HG03039 (cell line): ENCODE data around the gene SLC9C1.

Experiments
- ATAC-seq: cut with Tn5 transposase; IDR thresholded peaks from one replicate; pipeline ENCODE4 v1.9.1; 2021; ENCODE audit warnings: mild to moderate bottlenecking, moderate library complexity; ENCODE audit not compliant: unreplicated experiment

Gene SLC9C1

DNA sequence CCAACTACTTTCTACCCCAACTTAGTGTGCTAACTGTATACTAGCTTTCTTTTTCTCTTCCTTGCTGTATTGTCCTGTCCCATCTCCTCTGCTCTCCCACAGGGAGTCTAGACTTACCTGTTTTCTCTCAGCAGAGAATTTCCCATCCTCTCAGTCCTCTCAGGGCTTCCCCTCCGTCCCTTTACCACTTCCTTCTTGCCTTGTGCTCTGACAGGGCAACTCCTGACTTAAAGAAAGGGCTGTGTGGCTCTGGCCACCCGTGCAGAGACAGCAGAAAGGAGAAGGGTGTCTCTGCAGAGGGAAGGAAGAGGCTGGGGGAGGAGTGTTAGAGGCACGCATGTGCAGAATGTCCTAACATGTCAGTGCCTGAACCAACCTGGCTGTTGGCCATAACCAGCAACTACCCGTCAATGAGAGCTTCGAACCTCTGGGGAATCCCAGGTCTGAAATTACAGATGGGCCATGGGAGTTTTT, 161.0 kb downstream of the SLC9C1 start, which contains the start of gene GCSAM:
Gene GCSAM (minus strand): TSS at position 274 of the 474 bp plus-strand sequence. CDS start 128 bp downstream, at position 146.
- peak; percentile 71 for ATAC-seq

DNA sequence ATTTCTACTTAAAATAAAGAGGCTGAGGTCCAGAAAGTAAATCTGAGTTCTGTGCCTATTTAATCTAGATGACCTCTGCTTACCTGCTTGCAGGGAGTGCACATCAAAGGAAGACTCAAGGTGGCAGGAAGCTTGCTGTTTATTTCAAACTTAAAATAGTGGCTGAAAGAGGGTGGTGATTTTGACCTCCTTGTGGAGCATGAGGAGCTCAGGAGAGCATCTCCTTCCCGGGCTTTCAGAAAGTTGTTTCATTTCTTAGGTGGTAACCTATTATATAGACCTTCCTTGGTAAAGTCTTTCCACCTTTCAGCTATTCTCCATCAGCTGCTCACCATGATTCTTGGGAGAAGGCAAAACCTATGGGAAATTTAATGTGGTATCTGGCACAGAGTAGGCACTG, 161.5 kb downstream of the SLC9C1 start:
- no peak for ATAC-seq

DNA sequence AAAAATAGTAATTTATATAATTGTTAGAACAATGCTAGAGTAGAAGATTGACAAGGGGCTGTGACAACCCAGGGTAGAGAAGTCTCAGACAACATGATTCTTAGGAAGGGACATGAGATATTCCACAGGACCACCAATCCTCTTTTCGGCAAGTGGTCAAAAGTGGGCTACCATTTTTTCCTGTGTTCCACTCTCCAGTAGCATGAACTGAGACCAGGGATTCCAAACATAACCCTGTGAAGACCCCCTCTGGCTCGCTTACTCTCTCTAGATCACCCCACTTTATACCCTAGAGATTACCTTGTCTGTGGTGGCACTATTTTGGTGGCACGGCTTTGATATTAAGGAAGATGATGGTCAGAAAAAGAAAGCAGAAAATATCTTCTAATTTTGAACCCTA, 161.9 kb downstream of the SLC9C1 start:
- ATAC-seq, result no peak

DNA sequence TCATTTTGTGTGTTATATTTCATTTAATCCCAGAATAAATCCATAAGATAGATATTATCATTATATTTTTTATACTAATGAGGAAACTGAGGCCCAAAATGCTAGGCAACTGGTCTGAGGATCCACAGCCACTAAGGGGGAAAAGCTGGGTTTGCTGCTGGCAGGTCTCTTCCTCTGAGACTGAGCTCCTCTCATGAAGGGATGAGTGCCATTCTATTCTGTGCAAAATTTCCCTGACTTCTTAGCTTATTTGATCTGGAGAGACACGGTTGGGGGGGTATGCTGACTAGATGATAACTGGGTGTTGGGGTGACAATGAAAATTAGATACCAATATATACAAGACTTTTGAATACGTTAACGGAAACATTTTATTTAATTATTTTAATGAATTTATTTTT, 162.9 kb downstream of the SLC9C1 start:
- ATAC-seq, result no peak

DNA sequence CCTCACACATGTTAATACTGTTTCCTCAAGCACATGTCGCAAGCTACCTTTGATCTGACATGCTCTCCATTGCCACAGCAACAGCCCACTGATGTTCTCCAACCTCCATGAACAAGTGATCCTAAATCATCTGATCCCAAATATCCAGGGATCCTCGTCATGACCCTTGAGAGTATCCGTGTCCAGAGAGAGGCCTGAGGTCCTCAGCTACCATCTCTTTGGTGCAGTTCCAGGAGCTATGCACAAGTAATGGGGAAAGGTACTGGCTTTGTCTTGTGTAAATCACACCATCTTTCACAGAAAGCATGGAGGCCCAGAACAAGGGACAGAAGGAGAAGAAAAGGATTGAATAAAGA, 163.4 kb downstream of the SLC9C1 start:
- ATAC-seq, result no peak

DNA sequence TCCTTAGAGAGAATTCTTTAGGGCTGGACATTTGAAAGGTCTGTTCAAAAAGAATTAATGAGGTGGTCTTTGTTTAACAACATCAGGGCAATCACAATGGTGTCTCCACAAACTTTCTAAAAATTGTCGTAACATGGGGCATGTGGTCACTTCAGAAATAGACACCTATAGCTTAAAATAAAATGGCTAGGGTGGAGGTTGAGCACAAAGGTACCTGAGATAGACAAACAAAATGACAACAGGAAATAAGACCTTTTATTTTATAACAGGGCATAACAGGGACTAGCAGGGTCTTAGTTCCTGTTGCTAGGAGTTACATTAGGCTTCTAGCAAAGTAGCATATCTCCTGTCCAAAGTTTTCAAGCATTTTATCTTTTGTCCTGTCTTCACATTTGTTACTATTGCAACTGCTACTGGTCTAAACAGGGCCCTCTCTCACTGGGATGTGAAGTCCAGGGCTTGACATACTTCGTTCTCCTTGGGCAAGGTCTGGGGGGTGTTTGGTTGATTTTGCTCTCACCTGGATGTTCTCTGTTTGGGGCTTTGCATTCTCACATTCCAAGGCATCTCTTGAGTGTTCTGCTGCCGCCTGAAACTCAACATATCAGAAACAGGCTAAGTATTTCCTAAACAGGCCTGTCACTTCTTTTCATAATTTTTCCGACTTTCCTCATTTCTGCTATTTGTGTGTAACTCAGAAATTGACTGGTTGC, 163.9 kb downstream of the SLC9C1 start:
- ATAC-seq, result no peak

DNA sequence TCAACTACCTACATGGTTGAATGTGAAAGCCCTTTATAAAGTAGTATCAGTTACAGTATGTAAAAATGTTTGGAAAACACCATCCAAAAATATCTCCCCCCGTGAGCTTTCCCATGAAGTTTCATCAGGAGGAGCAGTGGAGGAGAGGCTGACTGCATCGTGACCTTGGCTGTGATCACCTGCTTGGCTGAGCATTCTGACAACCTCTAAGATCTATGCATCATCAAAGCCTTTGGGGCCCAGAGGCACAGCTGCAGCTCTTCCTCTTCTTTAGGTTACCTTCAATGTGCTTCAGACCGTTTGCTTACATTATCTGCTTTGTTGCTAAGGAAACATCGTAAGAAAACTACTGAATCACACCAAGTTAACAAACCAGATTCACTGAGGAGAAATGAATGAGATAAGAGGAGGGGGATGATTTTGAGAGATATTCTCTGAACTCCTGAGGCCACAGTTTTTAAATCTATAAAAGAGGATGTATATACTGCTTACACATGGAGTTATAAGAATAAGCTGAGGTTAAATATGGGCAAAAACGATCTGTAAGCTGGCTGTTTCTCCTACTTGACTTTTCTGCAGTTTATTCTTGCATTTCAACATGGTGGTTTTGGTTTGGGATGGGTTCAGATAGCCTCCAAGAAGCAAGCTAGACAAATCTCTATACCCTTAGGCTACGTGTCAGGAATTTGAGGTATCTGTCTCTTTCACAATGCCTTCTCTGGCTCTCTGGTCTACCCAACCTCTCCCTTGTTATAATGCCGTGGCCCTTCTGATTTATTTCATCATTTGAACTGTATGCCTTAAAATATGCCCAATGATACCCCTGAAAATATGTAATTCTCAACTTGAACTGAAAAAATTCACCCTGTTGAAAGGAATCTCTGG, 164.9 kb downstream of the SLC9C1 start:
- peak; percentile 40 for ATAC-seq

DNA sequence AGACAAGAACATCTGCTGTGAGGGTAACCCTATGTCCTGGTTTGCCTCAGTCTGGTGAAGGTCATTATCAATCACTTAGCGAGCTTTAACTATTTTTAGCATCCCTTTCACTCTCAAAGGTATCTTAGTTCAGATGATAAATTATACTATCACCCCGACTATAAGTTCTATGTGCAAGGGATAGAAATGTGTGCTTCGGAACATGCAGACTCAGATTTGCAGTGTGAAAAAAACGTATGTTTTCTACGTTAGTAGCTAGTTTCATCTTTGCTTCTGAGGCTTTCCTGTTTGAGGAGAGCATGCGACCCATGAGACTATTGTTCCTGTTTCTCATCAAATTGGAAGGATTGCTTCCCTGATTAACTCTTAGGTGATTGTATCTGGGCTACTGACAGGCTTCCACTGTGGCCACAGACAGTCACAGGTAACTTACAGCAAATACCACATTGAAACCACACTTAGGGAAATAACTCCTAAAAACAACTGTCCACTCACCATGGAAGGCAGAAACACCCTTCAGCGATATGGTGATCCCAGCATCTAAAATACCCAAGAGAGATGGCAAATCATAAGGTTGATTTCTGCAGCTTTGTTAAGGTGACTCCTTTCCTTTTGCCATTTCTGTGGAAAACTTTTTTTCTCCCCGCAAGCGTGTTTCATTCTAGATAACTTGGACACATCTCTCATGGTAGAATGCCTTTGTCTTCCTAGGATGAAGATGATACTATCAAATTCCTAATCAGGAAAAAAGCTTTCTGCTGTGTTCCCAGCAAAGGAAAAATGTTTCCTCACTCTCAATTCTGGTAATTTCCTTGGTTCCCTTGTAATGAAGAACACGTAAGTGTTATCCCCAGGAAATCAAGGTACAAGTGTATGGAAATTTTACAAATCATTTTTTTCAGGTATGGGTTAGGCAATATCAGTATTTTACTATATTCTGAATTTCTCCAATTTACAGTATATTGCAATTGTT, 166.2 kb downstream of the SLC9C1 start:
- no peak for ATAC-seq

DNA sequence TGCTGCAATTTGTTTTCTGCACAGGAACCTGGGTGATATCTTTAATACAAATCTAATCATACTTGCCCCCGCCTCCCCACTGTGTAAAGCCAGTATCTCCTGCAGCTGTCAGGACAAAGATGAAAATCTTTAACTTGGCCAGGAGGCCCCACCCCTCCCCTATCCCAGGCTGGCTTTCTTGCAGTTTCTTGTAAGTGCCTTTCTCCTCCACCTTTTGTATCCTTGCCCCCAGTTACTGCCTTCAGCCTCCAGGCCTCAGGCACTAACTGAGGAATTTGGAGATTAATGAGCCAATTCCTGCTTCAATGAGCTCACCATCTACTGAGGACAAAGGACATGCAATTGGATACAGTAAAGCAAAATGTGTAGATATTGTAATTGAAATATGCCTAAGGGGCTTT, 167.5 kb downstream of the SLC9C1 start:
- no peak for ATAC-seq

DNA sequence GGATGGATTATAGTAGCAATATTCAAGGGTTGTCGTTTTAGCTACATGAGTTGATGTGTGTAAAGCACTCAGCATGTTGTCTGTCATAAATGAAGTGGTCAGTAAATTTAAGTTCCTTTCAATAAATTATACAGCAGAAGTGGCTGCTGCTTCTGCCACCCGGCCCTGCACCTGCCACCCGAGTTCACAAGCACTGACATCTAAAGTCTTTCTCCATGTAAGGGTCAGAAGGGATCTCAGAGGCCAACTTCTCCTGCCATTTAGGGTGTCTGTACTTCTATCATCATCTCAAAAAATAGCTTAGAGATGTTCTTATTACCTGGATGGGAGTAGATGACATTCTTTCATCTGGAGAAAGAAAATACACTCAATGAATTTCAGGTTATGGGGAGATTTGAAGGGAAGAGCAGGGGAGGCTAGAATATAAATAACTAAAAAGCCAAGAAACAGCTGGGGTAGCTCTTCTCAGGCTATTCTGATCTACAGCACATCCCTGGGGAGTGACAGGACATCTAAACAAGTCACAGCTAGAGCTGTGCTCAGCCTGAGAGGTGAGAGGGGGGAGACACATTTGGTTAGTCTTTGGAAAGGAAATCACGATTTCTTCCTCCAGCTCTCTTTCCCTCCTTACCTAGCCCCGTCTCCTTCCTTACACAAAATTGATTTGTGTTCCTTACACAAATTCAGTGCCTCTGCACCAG, 169.0 kb downstream of the SLC9C1 start:
- ATAC-seq, result no peak

DNA sequence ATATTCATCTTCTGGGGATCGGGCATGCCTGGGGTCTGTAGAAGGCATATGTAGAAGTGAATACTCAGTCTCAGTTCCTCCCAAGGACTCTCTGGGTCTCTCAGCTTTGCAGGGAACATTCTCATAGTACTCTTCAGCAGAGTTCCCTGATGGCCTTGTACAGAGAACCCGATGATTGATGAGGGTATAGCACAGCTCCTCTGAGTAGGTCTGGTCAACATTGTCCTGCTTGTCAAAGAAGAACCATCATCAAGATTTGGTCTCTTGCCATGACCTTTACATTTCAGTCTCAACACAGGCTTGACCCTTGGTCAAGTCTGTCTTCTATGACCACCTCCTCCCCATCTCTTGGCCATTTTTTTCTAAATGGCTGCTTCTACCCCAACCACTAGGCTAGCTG, 170.5 kb downstream of the SLC9C1 start:
- no peak for ATAC-seq

DNA sequence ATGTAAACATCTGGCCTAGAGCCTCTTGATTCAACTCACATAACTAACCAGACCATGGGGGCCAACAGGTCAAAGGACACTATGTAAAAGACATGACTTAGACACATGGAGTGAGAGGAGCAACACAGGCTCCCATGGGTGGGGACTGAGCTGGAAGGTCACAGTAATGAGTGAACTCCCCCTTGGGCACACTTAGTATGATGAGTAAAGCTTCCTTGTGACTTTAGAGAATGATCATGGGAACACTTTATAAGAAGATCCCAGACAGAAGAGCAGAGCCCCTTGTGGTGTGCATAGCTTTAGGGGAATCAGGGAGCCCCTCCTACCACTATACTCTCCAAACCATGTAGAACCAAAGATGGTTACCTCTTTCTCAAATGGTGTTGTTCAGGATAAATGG, 171.1 kb downstream of the SLC9C1 start:
- no peak for ATAC-seq

DNA sequence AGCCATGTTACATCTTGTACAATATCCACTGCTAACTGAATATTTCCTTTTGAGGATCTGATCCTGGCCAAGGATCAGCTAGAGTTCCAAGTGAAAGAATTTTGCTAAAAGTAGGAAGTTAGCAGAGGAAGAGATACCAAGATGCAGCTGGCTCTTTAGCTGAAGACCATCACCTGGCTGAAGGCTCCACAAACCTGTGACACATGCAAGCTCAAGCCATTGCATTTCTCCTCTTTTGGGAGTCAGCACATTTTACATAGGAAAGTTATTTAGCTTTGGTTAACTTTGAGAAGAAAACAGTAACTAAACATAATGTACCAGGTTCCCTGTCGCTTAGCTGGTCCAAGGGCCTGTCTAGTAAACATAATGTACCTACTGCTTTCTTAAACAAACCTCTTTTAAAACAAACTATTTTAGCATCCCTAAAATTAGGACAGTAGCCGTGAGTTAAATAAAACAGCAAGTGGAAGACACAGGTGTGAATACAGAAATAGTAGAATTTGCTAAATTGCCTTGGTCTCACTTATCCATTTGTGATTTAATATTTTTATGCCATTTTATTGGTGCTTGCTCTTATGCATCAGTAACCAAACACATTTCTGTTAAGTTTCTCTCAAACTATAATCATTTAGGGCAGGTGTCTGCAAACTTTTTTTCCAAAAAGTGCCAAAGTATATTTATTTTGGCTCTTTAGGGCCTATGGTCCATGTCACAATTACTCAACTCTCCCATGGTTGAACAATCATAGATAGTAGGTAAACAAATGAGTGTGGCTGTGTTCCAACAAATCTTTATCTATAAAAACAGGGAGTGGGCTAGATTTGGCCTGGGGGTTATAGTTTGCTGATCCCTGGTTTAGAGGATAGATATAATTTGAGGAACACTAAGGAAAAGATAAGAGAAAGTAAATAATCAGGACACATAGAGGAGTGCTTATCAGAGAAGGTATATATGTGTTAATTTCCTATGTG, 172.2 kb downstream of the SLC9C1 start:
- no peak for ATAC-seq

DNA sequence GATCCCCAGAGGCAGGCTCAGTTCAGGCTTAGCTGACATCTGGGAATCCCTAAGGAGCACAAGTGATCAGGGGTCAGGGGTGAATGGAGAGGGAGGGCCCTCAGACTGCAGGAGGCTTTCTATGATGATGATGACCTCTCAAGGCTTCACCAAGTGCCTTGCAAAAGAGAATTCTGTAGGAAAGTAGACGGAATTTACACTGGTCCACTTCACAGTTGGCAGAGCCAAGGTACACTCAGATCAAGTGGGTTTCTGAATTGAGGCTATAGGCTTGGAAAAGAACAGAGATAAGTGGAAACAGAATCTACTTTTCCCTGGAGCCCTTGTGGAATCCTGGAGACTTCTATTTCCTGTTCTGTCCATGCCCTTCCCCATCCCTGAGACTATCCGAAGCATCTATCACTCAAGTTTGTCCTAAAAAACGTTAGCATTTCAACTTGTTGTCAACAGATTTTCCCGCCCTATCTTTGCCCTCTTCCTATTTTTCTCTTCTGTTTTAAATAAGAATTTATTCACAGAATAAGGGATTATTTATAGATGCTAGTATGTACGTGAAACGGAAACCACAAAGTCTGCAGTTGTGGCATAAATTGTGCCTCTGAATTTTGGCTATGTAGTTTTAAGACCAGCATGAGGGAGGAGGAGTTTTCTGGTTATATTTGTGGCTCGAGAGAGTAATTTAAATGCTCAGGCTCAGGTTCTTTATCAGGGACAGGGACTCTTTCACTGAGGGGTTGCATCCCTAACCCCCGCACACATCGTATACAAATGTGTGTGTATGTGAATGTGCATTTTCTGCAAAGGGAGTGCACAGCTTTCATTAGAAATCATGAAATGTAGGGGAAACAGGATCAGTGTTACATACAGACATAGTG, 173.8 kb downstream of the SLC9C1 start:
- ATAC-seq, result no peak

DNA sequence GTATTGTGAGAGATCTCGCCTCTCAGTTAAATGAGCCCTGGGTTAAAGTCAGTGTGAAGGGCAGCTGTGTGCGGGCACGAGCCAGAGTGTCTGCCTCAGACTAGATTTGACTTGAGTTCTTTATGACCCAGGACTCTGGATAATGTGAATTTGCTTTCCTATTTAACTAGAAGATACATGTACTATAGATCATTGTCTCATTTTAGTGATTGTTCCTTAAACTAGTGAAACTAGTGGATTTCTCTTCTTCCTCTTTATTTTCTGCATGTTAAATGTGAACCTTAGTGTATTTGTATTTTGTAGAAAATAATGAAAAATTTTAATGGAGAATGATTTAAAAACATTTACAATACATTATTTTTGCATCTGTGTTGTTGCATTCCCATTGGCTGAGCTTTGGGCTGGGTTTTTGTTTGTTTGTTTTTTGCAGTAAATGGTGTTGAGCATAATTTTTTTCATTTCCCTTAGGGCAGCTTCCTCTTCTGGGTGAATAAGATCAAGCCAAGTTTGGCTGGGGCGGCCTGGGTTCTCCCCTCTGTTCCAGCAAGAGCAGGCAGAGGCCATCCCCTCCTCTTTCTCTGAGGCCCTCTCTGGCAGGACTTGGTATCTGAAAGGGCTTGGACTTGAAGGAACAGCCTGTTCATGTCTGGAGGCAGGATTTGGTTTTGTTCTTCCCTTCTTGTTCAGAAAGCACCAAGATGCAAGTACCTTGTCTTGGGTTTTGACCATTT, 176.0 kb downstream of the SLC9C1 start:
- ATAC-seq, result no peak

DNA sequence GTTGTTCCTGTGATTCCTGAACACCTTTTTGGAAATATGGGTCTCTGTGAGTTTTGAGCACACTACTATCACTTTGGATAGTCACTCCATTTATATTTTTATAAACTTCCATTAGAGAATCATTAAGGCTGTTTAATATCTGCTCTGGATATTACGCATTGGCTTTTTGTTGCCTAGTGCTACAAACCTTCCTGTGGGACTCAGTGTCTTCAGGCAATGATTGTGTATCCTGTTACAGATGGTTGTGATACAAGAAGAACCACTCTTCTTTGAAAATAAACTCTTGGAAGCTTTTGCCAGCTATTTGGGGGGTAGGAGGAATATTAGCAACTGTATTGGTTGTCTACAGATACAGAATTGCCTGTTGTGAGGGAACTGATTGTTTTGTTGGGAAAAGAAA, 176.6 kb downstream of the SLC9C1 start:
- no peak for ATAC-seq

DNA sequence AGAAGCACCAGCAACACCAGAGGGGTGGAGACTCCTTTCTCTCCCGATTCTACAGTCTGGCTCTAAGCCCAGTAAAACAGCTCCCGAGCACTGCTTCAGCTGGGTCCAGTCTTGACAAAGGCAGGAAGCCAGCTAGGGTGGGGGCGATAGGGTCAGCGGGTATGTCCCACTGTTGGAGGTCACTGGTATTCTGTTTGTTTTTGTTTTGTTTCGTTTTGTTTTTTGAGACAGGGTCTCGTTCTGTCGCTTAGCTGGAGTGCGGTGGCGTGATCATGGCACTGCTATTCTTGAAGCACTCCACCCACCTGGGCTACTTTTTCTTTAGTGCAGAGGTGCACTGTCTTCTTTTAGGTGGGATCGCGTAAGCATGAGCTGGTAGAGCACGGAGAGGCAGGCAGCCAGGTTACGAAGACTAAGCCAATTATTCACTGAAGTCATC, 177.2 kb downstream of the SLC9C1 start:
- no peak for ATAC-seq
